Activated CD4-positive, alpha-beta T cell treated with anti-CD3 and anti-CD28 coated beads for 36 hours (primary cell): Measurements from ENCODE around the gene NOTCH2. TPM values are rescaled to one million over a fixed set of nuclear protein-coding genes. Genes with fewer than 3 reads are reported as not detected.

Experiments used
- ATAC-seq: fragments of 200-7000 bp; cut with Tn5 transposase; one replicate; pipeline ENCODE4 v1.10.0; 2021; ENCODE audit warnings: mild to moderate bottlenecking, moderate library complexity
- CTCF ChIA-PET: fragments of 350-600 bp; sonication (Branson Sonifier 250); formaldehyde crosslinking; loops from one replicate; lab custom pipeline; 2021; ENCODE audit warnings: antibody characterized with exemption; lab: Charles Lee
- POLR2A ChIA-PET: fragments of 350-600 bp; sonication (Branson Sonifier 250); formaldehyde crosslinking; loops from one replicate; lab custom pipeline; 2021; ENCODE audit warnings: antibody characterized with exemption, inconsistent platforms; lab: Charles Lee
- DNase-seq: peaks from one replicate; pipeline ENCODE4 v3.0.0-alpha.2; 2020
- H3K27ac Mint-ChIP-seq: one replicate; pipeline ENCODE4 v1.8.0; 2021; ENCODE audit warnings: mixed read lengths
- H3K27me3 Mint-ChIP-seq: one replicate; pipeline ENCODE4 v1.8.0; 2021; ENCODE audit warnings: mixed read lengths
- H3K36me3 Mint-ChIP-seq: one replicate; pipeline ENCODE4 v1.8.0; 2021; ENCODE audit warnings: low read depth, mixed read lengths
- H3K4me1 Mint-ChIP-seq: one replicate; pipeline ENCODE4 v1.8.0; 2021; ENCODE audit warnings: mixed read lengths
- H3K4me3 Mint-ChIP-seq: one replicate; pipeline ENCODE4 v1.8.0; 2021; ENCODE audit warnings: mild to moderate bottlenecking, moderate library complexity, mixed read lengths
- H3K9me3 Mint-ChIP-seq: one replicate; pipeline ENCODE4 v1.8.0; 2021; ENCODE audit warnings: low read depth, mixed read lengths
- intact Hi-C, 2 experiments: fragments of 100-400 bp; cut with DNase I in 1 of 2; cut with micrococcal nuclease in 1 of 2; formaldehyde crosslinking; loops; one replicate each; pipeline versions ENCODE4 v1.14.2 to v1.15.1; 2022 to 2024; cut with DNase I, micrococcal nuclease
- total RNA-seq, 2 experiments: library from RNA; stranded (reverse); gene quantifications; one replicate each; pipeline ENCODE4 v1.2.3, GENCODE V29; 2021

The NOTCH2 gene
- total RNA-seq, 2 experiments from 2014 or later = 41.9 to 51.6 TPM

DNA sequence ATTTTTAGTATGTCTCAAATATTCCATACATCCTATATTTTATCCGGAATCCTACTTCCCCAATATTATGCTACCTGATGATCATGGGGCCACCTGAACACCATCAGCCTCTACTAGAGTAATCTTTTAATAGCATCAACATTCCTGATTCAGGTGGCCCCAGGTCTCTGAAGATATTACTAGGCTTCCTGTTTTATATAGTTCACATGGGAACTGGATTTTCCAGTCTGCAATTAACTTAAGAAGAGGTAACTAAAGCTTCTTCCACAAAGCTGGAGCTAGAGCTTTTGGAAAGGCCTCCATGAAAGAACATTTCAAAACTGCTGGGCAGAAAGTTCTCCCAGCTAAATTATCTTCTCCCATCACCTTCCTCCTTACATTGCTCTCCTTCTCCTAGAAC lies 100.9 kb downstream of the NOTCH2 start:
- no peaks in the 10 kb centered on the region for H3K9me3 Mint-ChIP-seq
- ChIA-PET POLR2A (no interaction called here), CTCF (interaction anchor here (0.7 to 3.3 kb wide), 13 partner anchors 9 to 159 kb away, joined by 3 to 21 read pairs (median 3); no protein-coding TSS in a partner anchor)
- peaks cover 3% of the 10 kb centered on the region for H3K4me1 Mint-ChIP-seq
- H3K36me3 Mint-ChIP-seq = peaks cover 32% of the 10 kb centered on the region
- ATAC-seq (no peak), DNase-seq (no peak)
- intact Hi-C loops = no loop called here
- H3K4me3 Mint-ChIP-seq = no peak overlapping the region
- H3K27me3 Mint-ChIP-seq = no peaks in the 10 kb centered on the region
- H3K27ac Mint-ChIP-seq = no peak overlapping the region

DNA sequence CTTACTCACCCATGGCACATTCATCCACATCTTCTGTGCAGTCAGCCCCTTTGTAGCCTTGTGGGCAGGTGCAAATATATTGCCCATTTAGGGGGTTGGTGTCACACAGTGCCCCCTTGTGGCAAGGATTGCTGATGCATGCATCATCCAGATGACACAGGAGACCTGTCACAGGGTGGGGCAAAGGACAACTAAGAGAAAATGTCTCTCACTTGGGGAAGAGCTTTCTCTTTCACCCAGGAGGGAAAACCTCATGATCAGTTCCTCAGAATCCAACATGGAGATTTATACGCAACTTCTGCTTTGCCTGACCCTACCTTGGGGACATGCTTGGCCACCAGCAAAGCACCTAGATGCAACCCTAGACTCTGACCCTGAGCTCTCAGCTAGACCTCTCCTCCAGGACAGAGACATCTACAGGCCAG lies 101.4 kb downstream of the NOTCH2 start:
- Mint-ChIP-seq H3K36me3 (peaks cover 32% of the 10 kb centered on the region), H3K4me3 (no peak overlapping the region), H3K27me3 (no peaks in the 10 kb centered on the region), H3K27ac (peak overlapping the region; percentile 7), H3K4me1 (peaks cover 3% of the 10 kb centered on the region), H3K9me3 (no peaks in the 10 kb centered on the region)
- intact Hi-C loops = no loop called here
- peak; percentile 90 for DNase-seq
- CTCF ChIA-PET = interaction anchor here (0.6 to 3.3 kb wide), 14 partner anchors 9 to 159 kb away, joined by 3 to 21 read pairs (median 3); no protein-coding TSS in a partner anchor
- ATAC-seq = peak; percentile 98
- POLR2A ChIA-PET = no interaction called here

- Mint-ChIP-seq H3K9me3 (no peaks in the 10 kb centered on the region), H3K27me3 (no peaks in the 10 kb centered on the region), H3K27ac (no peak overlapping the region), H3K4me1 (peaks cover 3% of the 10 kb centered on the region), H3K4me3 (no peak overlapping the region), H3K36me3 (peaks cover 38% of the 10 kb centered on the region)
- no peak for ATAC-seq
- intact Hi-C loops = no loop called here
- ChIA-PET POLR2A (no interaction called here), CTCF (interaction anchor here (1.6 to 3.3 kb wide), 5 partner anchors 10 to 17 kb away, joined by 3 to 21 read pairs (median 7); no protein-coding TSS in a partner anchor)
- no peak for DNase-seq
These were observed 102.8 kb downstream of the NOTCH2 start for GRCh38 chr1:119966681-119967080.

DNA sequence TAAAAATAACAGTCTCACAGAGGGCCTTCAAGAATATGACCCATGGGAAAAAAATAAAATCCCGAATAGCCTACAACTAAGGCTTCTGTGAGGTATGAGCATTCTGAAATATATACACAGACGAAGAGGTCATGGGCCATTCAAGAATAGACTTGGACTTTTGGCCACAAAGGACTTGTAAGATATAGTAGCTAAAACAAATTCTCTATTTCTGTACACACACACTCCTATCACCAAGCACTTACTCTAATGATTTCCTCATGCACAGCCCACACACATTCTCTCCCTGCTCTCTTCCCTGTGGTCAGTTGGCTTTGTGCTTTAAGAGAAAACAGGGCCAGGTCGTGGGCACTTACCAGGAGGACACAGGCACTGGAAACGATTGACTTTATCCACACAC lies 103.4 kb downstream of the NOTCH2 start:
- intact Hi-C loops = no loop called here
- Mint-ChIP-seq H3K4me1 (peaks cover 3% of the 10 kb centered on the region), H3K36me3 (peaks cover 34% of the 10 kb centered on the region), H3K27me3 (no peaks in the 10 kb centered on the region), H3K9me3 (no peaks in the 10 kb centered on the region), H3K27ac (no peak overlapping the region), H3K4me3 (no peak overlapping the region)
- ChIA-PET CTCF (interaction anchor here (1.6 to 3.3 kb wide), 3 partner anchors 10 to 16 kb away, joined by 4 to 21 read pairs (median 4); no protein-coding TSS in a partner anchor), POLR2A (no interaction called here)
- ATAC-seq = no peak
- no peak for DNase-seq

DNA sequence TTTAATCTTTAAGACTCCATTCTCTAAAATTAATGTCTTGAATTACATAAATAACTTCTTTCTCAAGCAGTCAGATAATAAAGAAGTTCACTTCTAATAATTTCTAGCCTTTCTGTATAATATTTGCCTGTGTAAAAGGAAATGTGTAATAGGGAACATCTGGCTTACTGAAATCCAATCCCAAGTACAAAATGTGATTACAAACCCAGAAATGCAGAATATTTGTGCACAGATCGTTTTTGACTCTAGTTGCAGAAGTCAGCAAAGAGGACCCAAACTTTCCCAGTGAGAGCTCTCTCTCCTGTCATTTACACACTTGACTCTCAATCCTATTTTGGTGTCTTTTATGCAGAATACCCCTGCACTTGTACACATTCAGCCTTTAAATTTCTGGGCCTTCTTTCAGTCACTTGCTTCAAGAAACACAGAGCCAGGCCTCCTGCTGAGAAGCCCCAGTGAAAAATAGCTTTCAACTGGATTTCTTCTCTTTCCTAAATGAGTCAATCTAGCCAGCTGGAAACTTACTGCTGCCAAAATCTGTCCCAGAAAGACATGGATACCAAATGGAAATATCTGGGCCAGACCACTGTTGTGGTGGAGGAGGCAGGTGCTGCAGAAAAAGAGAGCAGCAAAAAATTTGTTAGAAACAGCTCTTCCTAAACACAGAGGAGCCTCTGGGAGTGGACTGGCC lies 104.6 kb downstream of the NOTCH2 start:
- Mint-ChIP-seq H3K36me3 (peaks cover 34% of the 10 kb centered on the region), H3K27ac (no peak overlapping the region)

DNA sequence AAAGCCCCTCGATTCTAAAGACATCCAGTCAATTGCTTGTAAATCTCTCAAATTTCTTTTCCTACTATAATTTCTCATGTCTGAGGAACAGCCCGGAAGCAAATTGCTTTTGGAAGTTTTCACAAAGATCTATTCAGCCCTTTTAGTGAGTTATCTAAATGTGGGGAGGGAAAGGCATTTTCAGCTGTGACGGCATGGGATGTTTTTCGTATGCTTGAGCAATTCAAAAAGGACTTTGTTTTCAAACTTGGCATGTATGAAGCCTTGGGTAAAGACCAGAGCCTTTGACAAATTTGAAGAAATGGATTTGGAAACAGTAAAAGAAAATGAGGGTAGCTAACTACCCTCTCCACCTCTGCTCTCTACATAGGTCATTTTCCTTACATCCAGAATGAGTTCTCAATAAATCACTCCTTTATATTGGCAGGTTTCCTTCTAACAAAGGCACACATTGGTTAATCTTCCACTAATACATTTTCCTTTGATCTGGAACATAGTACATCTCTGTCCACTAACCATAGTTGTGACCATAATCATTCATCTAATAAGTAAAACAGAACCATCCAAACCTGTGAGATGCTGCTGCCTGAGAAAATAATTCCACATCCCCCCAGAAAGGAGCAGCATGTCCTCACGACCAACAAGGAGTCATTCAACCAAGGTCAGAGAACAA lies 107.0 kb downstream of the NOTCH2 start:
- no peak overlapping the region for H3K27ac Mint-ChIP-seq
- H3K9me3 Mint-ChIP-seq = no peaks in the 10 kb centered on the region
- no peak overlapping the region for H3K4me3 Mint-ChIP-seq
- H3K4me1 Mint-ChIP-seq = no peaks in the 10 kb centered on the region
- POLR2A ChIA-PET = no interaction called here
- ATAC-seq = no peak
- H3K36me3 Mint-ChIP-seq = peaks cover 30% of the 10 kb centered on the region
- intact Hi-C loops = no loop called here
- CTCF ChIA-PET = interaction anchor here (1.0 to 1.1 kb wide), 2 partner anchors 8 to 12 kb away, joined by 3 to 4 read pairs; no protein-coding TSS in a partner anchor
- H3K27me3 Mint-ChIP-seq = no peaks in the 10 kb centered on the region
- no peak for DNase-seq

More for the DNA sequence above, 104.6 kb downstream of the NOTCH2 start:
- POLR2A ChIA-PET = no interaction called here
- H3K9me3 Mint-ChIP-seq = no peaks in the 10 kb centered on the region
- no peaks in the 10 kb centered on the region for H3K27me3 Mint-ChIP-seq
- intact Hi-C loops = no loop called here
- H3K4me3 Mint-ChIP-seq = no peak overlapping the region
- DNase-seq (no peak), ATAC-seq (no peak)
- H3K4me1 Mint-ChIP-seq = peaks cover 3% of the 10 kb centered on the region
- CTCF ChIA-PET = interaction anchor here (0.5 to 1.9 kb wide), 5 partner anchors 7 to 649 kb away, joined by 3 to 6 read pairs (median 3); no protein-coding TSS in a partner anchor

DNA sequence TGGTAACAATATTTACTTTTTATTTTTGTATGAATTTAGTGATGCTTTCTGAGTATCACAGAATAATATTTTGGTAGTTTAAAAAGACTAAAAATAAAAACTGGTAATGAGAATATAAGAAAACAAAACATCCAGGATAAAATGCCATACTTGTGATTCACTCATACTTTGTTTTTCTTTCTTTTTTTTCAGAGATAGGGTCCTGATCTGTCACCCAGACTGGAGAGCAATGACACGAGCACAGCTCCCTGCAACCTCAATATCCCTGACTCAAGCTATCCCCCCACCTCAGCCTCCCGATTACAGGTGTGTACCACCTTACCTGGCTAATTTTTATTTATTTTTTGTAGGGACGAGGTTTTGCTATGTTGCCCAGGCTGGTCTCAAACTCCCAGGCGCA lies 109.0 kb downstream of the NOTCH2 start:
- Mint-ChIP-seq H3K4me3 (no peak overlapping the region), H3K4me1 (no peaks in the 10 kb centered on the region), H3K27me3 (no peaks in the 10 kb centered on the region), H3K9me3 (no peaks in the 10 kb centered on the region), H3K27ac (no peak overlapping the region), H3K36me3 (peaks cover 18% of the 10 kb centered on the region)
- ChIA-PET POLR2A (no interaction called here), CTCF (interaction anchor here (0.9 to 1.4 kb wide), 3 partner anchors 9 to 18 kb away, joined by 3 to 4 read pairs (median 3); no protein-coding TSS in a partner anchor)
- ATAC-seq (no peak), DNase-seq (no peak)
- intact Hi-C loops = no loop called here

DNA sequence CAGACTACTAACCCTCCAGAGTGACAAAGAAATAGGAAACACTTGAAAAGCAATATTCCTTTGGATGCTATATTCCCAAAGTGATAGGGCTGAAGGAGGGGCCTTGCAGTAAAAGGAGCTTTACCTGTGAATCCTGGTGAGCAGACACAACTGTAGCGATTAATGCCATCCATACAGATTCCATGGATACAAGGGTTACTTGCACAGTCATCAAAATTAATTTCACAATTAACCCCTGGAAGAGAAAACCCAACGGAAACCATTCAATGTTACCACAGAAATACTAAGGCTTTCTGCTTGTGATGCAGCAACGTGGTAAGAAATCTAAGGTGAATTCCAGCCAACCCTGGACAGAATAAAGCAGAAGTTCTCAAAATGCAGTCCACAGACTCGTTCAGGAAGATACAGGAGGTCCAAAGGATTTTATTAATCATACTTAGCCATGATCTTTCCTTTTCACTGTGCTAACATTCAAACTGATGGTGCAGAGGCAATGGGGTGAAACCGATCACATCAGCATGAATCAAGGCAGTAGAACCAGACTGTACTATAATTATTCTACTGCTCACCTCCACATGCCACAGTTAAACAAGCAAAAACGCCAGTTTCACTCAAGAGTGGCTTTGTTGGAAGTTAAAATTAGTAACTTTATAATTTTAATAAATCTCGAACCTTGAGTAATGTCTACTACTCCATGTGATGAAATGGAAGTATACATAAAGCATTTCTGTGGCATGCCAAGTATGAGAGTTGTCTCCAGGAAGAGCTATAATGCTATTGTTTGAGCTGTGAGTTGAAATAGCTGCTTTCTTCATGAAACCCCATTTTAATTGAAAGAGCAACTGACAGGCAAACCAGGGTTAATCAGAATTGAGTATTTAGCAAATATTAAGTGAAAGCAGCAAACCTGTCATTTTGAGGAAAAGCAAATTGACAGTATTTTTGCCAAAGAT lies 109.9 kb downstream of the NOTCH2 start:
- ATAC-seq = no peak
- no peak for DNase-seq
- peaks cover 16% of the 10 kb centered on the region for H3K36me3 Mint-ChIP-seq
- ChIA-PET CTCF (interaction anchor here (0.9 to 1.4 kb wide), 4 partner anchors 8 to 19 kb away, joined by 3 to 4 read pairs (median 3); no protein-coding TSS in a partner anchor), POLR2A (no interaction called here)
- intact Hi-C loops = loop anchor here in 1 of 2 experiments (5.0 kb wide), 1 partner anchor 87 kb away; no protein-coding TSS in a partner anchor
- H3K27me3 Mint-ChIP-seq = no peaks in the 10 kb centered on the region
- no peak overlapping the region for H3K4me3 Mint-ChIP-seq
- H3K4me1 Mint-ChIP-seq = peaks cover under 1% of the 10 kb centered on the region
- H3K9me3 Mint-ChIP-seq = no peaks in the 10 kb centered on the region
- H3K27ac Mint-ChIP-seq = no peak overlapping the region

- H3K9me3 Mint-ChIP-seq = no peaks in the 10 kb centered on the region
- intact Hi-C loops = loop anchor here in 1 of 2 experiments (5.0 kb wide), 1 partner anchor 86 kb away; no protein-coding TSS in a partner anchor
- no peaks in the 10 kb centered on the region for H3K27me3 Mint-ChIP-seq
These were observed 111.2 kb downstream of the NOTCH2 start for GRCh38 chr1:119958223-119958622.

GRCh38 chr1:119956306-119956705 lies 113.2 kb downstream of the NOTCH2 start:
- H3K27me3 Mint-ChIP-seq = no peaks in the 10 kb centered on the region
- intact Hi-C loops = loop anchor here in 1 of 2 experiments (5.0 kb wide), 1 partner anchor 84 kb away; no protein-coding TSS in a partner anchor
- ChIA-PET POLR2A (no interaction called here), CTCF (interaction anchor here (0.6 to 1.1 kb wide), 2 partner anchors 10 to 11 kb away, joined by 3 to 4 read pairs; no protein-coding TSS in a partner anchor)
- H3K9me3 Mint-ChIP-seq = no peaks in the 10 kb centered on the region
- no peak overlapping the region for H3K27ac Mint-ChIP-seq
- peaks cover 21% of the 10 kb centered on the region for H3K36me3 Mint-ChIP-seq
- ATAC-seq (no peak), DNase-seq (no peak)
- no peak overlapping the region for H3K4me3 Mint-ChIP-seq
- H3K4me1 Mint-ChIP-seq = peaks cover 12% of the 10 kb centered on the region

More at GRCh38 chr1:119958223-119958622, 111.2 kb downstream of the NOTCH2 start:
- Mint-ChIP-seq H3K4me1 (peaks cover 11% of the 10 kb centered on the region), H3K36me3 (peaks cover 22% of the 10 kb centered on the region), H3K27ac (no peak overlapping the region), H3K4me3 (no peak overlapping the region)
- CTCF ChIA-PET = interaction anchor here (1.0 kb wide), 1 partner anchor 9 kb away, joined by 3 read pairs; no protein-coding TSS in a partner anchor
- DNase-seq = no peak
- ATAC-seq = no peak
- POLR2A ChIA-PET = no interaction called here
